KMS-11 (cell line): ENCODE measurements around the gene MYZAP.

Experiments
- H2AFZ ChIP-seq: fragments of 200-600 bp; sonication (generic); 2 replicates; pipeline ENCODE4 v1.6.1; 2016; ENCODE audit warnings: antibody characterized with exemption, mixed run types, low read depth
- H3K27ac ChIP-seq: fragments of 200-600 bp; sonication (generic); 2 replicates; pipeline ENCODE4 v1.6.1; 2016; ENCODE audit warnings: mild to moderate bottlenecking, mixed run types
- H3K27me3 ChIP-seq: fragments of 200-600 bp; sonication (generic); 2 replicates; pipeline ENCODE4 v1.6.1; 2017; ENCODE audit warnings: mild to moderate bottlenecking, low read depth, mixed run types, moderate library complexity; ENCODE audit not compliant: insufficient read depth
- H3K36me3 ChIP-seq: fragments of 200-600 bp; sonication (generic); 2 replicates; pipeline ENCODE4 v1.6.1; 2017; ENCODE audit warnings: mild to moderate bottlenecking, mixed run types; ENCODE audit not compliant: insufficient read depth
- H3K4me1 ChIP-seq: fragments of 200-600 bp; sonication (generic); 2 replicates; pipeline ENCODE4 v1.6.1; 2016; ENCODE audit warnings: mild to moderate bottlenecking, low read depth, mixed run types; ENCODE audit not compliant: poor library complexity, severe bottlenecking
- H3K4me2 ChIP-seq: fragments of 200-600 bp; sonication (generic); 2 replicates; pipeline ENCODE4 v1.7.0; 2016; ENCODE audit warnings: mild to moderate bottlenecking, mixed run types
- H3K4me3 ChIP-seq: fragments of 200-600 bp; sonication (generic); IDR thresholded peaks from 2 replicates; pipeline ENCODE4 v1.6.1; 2017; ENCODE audit warnings: low read depth, low read length, mixed read lengths; ENCODE audit not compliant: insufficient read depth
- H3K79me2 ChIP-seq: fragments of 200-600 bp; sonication (generic); 2 replicates; pipeline ENCODE4 v1.6.1; 2016; ENCODE audit warnings: low read depth, mixed run types; ENCODE audit not compliant: insufficient read depth
- H3K9ac ChIP-seq: fragments of 200-600 bp; sonication (generic); 2 replicates; pipeline ENCODE4 v1.6.1; 2016; ENCODE audit warnings: mild to moderate bottlenecking, mixed run types
- H4K20me1 ChIP-seq: fragments of 200-600 bp; sonication (generic); 2 replicates; pipeline ENCODE4 v1.6.1; 2016; ENCODE audit warnings: mild to moderate bottlenecking, mixed run types; ENCODE audit not compliant: insufficient read depth
- CTCF ChIP-seq: fragments of 200-600 bp; sonication (generic); conservative IDR thresholded peaks from 2 replicates; pipeline ENCODE4 v1.6.1; 2017; ENCODE audit warnings: low read depth, mild to moderate bottlenecking, antibody characterized with exemption, low read length, moderate library complexity, mixed read lengths

The MYZAP gene

GRCh38 chr15:57562196-57562769, 29.4 kb upstream of the MYZAP start:
- Histone ChIP-seq H3K4me3 (no peak overlapping the region), H2AFZ (no peak overlapping the region), H4K20me1 (no peaks in the 10 kb centered on the region), H3K4me1 (no peaks in the 10 kb centered on the region), H3K9ac (no peak overlapping the region), H3K27ac (no peak overlapping the region), H3K36me3 (no peaks in the 10 kb centered on the region), H3K79me2 (no peaks in the 10 kb centered on the region), H3K27me3 (no peaks in the 10 kb centered on the region), H3K4me2 (no peak overlapping the region)
- TF ChIP-seq CTCF: no peak

DNA sequence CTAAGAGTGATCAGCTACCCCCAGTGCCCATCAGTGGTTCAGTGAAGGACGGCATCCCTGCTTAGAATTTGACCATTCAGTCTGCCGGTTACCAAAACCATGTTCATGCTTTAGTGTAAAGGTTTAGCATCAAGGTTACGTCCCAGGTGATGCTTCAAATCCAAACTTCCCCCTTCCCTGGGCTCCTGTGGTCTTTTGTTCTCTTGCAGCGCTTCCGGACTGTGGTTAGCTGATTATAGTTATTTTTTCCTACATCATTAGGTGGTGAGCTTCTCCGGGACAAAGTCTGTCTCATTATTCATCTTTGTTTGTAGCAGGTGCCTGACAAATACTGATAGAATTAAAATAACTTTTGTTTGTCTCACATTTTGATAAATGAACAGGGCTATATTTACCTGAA, 28.3 kb upstream of the MYZAP start:
- TF ChIP-seq CTCF: no peak
- Histone ChIP-seq H2AFZ (no peak overlapping the region), H4K20me1 (no peaks in the 10 kb centered on the region), H3K79me2 (no peaks in the 10 kb centered on the region), H3K4me3 (no peak overlapping the region), H3K27me3 (no peaks in the 10 kb centered on the region), H3K36me3 (no peaks in the 10 kb centered on the region), H3K27ac (no peak overlapping the region), H3K4me2 (no peak overlapping the region), H3K9ac (no peak overlapping the region), H3K4me1 (no peaks in the 10 kb centered on the region)

DNA sequence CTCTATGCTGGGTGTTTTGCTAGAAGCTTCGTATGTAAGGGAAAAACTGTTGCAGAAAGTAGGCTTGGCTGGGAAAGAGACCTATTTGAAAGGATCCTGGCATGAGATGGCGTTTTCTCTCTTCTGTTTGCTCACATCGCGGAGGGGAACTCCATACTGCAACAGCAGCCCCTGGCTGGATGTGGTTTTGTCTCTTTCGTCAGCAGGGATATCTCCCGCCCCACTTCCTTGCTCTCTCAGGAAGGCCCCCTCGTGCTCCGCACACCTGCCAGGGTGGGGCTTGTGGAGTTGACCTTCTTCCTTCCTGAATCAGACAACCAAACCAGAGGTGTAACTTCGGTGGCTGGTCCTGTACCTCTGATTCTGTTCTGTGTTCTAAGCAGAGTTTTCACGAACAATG, 26.4 kb upstream of the MYZAP start:
- no peaks in the 10 kb centered on the region for H3K36me3 ChIP-seq
- no peak overlapping the region for H3K4me3 ChIP-seq
- H3K79me2 ChIP-seq: no peaks in the 10 kb centered on the region
- H3K27me3 ChIP-seq: no peaks in the 10 kb centered on the region
- no peak overlapping the region for H2AFZ ChIP-seq
- no peak overlapping the region for H3K27ac ChIP-seq
- no peaks in the 10 kb centered on the region for H3K4me1 ChIP-seq
- no peaks in the 10 kb centered on the region for H4K20me1 ChIP-seq
- no peak overlapping the region for H3K4me2 ChIP-seq
- TF ChIP-seq CTCF: no peak
- no peak overlapping the region for H3K9ac ChIP-seq

- Histone ChIP-seq H3K9ac (no peak overlapping the region), H3K4me1 (no peaks in the 10 kb centered on the region), H3K36me3 (no peaks in the 10 kb centered on the region), H4K20me1 (no peaks in the 10 kb centered on the region), H3K79me2 (no peaks in the 10 kb centered on the region), H3K4me2 (no peak overlapping the region), H3K27me3 (no peaks in the 10 kb centered on the region), H2AFZ (no peak overlapping the region), H3K27ac (no peak overlapping the region), H3K4me3 (no peak overlapping the region)
- no peak for TF ChIP-seq CTCF
These were observed 24.9 kb upstream of the MYZAP start for GRCh38 chr15:57566834-57567233.
